ENCODE data around the gene HEXB. TPM values are rescaled to one million over a fixed set of nuclear protein-coding genes. Genes with fewer than 3 reads are reported as not detected.

The HEXB gene
- total RNA-seq (2014; rRNA removed; shearing (Covaris generic)) = 290 and 372 TPM in 2 replicates

DNA sequence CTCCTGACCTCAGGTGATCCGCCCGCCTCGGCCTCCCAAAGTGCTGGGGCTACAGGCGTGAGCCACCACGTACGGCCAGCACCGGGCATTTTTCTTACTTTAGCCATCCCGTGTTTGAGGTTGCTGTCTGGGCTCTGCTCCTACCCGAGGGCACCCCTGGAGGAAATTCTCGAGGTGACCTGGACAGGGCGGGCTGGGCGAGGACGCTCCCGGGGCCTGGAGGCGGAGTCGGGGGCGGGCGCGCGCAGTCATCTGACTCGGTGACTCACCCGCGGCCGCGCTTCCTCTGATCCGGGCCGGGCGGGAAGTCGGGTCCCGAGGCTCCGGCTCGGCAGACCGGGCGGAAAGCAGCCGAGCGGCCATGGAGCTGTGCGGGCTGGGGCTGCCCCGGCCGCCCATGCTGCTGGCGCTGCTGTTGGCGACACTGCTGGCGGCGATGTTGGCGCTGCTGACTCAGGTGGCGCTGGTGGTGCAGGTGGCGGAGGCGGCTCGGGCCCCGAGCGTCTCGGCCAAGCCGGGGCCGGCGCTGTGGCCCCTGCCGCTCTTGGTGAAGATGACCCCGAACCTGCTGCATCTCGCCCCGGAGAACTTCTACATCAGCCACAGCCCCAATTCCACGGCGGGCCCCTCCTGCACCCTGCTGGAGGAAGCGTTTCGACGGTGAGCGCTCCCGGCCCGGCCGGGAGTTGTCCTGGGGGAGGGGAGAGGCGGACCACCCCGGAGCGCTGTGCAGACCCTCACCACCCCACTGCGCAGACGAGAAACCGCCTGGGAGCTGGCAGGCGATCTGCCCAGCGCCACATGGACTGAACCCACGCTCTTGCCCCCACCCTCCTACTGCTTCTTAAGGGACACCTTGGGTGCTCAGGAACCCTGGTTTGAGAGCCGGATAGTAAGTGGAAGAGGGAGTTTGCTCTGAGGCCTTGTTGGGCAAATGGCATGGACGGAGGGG, at the start of gene HEXB:
TSS of gene HEXB (plus strand) at position 334 of the 952 bp plus-strand sequence. CDS start at position 362, 28 bp downstream.
- peak; percentile 87 for DNase-seq (ENCODE audit: low read depth)

DNA sequence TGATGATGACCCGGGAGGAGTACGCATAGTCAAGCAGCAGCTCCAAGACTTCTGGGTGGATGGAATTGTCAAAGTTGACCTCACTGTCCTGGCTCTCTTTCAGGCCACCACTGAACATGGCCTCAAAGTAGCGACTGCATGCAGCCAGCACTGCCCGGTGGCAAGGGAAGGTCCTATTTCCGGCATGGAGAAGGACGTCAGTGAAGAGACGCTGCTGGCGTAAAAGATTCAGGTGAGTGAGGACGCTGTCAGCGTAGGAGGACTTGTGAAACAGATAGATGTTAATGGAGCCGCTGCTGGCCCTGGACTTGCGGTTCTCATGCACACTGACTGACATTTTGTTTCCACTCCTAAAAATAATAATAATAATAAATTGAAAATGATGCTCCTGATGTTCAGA, 48.9 kb upstream of the HEXB start:
- DNase-seq (ENCODE audit: low read depth) = no peak

DNA sequence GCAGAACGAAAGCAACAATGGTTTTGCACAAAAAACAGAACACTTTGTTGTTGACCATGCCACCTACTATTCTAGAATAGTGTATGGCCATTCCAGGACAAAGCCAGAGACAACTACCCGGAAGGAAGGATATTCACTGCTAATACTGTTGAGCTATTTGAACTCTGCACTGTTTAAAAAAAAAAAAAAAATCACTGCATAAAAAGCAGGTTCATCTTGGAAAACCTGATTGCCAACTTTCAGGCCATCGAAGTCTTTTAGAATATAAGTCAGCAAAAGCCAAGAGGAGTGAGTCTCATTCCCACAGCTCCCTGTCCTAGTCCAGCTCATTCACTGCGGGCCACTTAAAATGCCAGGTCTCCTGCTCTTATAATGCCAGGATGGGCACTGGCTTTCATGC, 48.5 kb upstream of the HEXB start:
- DNase-seq (ENCODE audit: low read depth) = no peak

DNA sequence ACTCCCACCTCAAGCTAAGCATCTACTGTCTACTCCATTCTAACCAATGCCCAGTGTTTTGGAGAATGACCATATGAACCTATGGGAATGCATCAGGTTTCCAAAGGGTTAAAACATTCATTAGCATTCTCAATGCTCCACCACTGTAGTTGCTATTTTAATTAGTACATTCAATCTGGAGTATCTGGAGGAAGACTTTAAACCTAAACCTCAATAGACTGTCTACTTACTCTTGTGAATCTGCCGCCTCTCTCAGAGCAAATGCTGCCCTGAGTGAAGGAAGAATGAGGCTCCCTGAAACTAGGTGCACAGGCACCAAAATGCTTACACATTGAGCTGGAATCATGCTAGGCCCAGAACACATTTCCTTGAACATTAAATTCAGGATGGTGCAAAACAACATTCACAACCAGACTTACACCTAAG, 46.5 kb upstream of the HEXB start:
- DNase-seq (ENCODE audit: low read depth) = peak; percentile 35

DNA sequence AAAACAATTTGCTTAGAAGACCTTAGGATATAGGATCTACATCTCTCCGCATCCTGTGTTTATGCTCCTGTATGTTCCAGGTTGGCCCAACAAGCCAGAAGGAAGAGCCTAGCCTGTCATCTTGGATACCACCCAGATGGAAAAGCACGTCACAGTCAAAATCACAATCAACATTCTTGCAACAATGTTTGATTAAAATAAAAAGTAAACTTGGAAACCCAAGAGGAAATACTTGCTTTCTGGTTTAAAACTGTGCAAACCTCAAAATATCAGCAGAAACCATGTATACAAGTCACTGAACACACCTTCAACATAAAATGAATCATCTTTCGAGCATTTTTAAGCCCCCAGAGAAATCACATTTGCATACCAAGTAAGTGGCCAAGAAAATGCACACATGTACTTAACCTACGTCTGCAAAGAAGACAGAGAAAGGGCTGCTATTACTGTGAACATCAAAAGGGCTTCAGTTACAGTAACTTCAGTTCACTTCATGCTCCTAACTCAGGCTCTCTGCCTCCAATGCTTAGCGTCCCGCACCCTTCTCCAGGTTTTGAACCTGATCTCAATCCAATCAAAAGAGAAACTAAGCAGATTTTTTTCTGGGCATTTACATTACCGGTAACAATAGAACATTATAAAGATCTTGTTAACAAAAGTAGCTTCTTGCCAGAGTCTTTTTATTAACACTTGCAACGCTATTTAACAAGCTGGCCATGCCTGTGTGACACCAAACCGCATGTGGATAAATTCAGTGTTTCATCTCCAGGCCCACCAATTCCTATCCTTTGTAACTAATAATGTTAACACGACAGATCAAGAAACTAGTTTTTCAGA, 45.8 kb upstream of the HEXB start:
- DNase-seq (ENCODE audit: low read depth) = peak; percentile 73

DNA sequence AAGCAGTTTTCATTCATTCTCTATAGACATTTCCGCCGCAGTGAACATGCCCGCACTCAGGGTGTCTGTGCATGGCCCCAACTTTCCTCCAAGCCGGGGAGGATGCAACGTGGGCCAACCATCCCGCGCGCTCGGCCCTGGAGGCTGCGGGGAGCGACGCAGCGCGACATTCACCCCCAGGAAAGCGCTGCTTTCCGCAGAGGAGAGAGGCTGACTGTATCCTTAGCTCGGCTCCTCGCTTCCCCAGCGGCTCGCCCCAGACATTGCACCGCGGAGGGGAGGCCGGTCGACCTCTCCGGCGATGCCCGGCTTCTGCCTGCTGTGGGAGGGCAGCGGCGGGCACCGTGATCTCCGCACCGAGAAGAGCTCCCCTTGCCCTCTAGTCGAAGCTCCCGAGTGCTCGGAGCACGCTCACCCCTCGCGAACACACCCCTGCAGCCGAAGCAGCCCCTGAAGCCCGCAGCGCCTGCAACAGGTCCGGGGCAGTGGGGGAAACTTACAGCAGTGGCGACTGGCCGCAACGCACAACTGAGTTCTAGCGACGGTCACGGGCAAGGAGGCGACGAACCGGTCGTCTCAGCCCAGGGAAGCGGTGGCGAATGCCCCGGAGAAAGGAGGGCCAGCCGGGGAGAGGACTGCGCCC, 45.1 kb upstream of the HEXB start:
- peak; percentile 54 for DNase-seq (ENCODE audit: low read depth)

DNA sequence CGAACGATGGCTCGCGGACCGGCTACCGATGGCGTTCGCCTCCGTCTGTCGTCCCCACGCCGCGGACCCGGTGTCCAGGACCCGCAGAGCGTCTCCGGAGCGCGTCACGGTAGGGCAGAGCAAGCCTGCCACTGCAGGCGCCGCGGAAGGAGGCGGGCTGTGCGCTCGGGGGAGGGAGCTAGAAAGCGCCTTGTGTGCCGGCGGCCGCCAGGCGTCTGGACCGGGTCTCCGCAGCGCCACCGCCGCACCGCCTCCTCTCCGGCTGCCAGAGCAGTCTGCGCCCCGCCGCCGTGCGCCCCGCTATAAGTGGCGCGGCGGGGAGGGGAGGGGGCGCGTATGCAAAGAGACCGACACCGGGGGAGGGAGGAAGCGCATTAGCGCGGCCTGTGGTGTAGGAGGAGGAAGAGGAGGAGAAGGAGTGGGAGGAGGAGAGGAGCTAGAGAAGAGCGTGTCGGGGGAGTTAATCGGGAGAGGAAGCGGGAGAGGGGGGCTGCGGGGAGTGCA, 44.5 kb upstream of the HEXB start, which contains the start of gene ENC1:
TSS of gene ENC1 (minus strand) at position 279 of the 504 bp plus-strand sequence. CDS start 4,243 bp downstream, outside the sequence.
- DNase-seq (ENCODE audit: low read depth) = peak; percentile 89

DNA sequence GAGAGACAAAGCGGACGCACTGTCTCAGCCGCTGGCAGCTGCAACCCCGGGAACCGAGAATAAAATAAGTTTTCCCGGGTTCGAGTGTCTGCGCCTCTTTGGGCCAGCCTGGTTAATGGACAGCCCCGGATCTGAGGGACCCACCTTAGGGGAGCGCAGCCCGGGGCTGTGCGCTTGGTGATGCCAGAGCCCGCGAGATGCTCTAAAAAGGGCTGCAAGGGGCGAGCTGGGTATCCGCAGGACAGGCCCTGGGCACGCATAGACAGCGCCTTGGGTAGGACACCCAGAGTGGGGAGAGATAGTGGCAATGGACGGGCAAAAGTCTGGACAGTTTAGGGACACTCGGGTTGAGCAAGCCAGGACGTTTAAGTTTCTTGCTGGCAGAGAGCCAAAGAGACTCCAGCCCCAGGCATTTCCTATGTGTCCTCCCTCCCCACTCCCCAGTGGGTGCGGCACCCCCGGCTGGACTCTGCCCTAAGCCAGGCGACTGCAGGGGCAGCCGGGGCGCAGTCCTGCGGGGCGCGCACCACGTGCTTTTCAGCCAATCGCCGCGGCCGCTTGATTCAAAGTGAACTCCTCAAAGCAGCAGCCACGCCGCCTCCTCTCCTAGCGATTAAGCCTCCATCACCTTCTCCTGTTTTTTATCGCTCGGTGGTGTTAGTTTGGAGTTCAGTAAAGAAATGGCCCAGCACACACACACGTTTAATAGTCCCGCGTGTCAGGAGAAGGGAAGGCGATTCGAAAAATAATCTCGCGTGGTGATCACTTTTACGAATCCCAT, 43.9 kb upstream of the HEXB start:
- DNase-seq (ENCODE audit: low read depth) = peak; percentile 92

DNA sequence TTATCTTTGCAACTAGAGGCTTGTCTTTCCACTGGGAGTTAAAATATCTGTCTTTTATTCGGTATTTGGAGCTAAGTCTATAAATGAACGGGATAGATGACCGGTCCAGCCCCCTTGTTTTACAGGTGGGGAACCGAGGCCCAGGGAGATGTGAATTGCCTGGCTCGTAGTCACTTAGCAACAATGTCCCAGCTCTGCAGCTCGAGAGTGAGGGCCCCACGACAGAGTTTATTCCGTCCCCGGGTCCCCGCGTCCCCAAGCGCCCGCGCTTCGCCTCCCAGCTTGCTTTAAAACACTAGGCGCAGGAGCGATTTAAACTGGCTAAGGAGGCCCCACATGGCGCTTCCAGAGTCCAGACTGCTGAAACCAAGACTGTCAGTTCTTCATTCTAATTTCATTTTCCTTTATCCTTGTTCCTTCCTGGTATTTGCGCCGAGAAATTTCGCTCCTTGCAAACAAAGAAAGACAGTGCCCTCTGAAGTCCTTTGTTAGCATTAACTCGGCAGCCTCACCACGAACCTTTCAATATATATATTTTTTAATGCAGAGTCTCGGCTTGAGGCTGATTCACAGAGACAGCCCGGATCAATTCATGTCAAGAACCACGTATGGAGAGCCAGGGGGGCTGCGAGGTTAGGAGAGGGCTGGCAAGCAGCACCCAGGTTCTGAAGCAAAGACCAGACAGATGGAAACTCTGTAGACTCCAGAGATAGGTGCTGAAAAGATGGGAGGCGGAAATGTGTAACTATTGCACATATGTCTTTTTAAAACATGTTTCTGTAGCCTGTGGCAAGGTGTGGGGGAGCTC, 43.1 kb upstream of the HEXB start:
- peak; percentile 88 for DNase-seq (ENCODE audit: low read depth)

DNA sequence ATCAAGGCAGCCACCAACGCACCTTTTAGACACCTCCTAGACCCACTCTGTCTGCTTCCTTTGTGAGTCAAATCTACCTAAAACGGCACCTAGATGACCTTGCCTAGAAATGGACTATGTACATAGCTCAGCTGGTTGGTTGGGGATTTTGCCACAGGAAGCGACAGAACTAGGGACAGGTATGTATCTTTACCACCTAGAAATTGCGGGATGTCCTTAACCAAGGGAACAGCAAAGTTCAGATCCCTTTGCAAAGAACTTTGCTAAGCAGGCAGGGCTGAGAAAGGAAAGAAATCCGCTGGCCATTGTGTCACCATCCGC, 42.5 kb upstream of the HEXB start:
- DNase-seq (ENCODE audit: low read depth) = no peak

DNA sequence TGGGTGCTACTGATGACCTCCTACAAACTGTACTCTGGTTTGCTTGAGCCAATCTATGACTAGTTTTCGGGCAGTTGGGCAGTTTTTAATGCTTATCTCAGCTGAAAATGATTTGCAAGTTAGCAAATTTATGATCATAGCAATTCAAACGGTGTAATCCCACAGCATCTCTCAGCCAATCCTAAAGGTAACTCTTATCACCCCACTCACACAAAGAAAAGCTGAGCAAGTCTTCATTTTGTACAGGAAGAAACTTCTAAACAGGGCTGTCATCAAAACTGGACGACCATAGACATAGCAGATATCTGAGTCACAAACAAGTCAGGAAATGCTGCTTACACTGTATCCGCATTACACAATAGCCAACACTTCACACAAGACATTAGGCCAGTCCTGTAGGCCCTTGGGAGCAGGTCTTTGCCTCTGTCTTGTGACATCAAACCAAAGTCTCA, 41.9 kb upstream of the HEXB start:
- DNase-seq (ENCODE audit: low read depth) = peak; percentile 96

DNA sequence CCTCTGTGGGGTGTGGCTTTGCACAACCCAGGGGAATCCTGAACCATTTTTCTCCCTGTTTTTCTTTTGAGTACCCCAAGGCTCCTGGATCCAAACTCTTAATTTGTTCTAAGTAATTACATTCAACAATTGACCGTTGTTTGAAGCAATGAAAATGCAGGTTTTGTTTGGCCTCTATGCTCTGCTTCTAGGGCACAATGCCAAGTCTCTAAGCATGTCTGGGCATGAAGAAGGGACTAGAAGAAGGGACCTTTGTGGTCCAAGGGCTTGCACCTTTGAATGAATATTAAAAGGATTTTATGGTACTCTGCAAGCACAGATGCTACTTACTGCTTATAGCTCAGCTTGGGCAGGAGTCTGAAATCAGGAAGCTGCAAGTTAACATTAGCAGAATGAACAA, 37.9 kb upstream of the HEXB start:
- DNase-seq (ENCODE audit: low read depth) = no peak

DNA sequence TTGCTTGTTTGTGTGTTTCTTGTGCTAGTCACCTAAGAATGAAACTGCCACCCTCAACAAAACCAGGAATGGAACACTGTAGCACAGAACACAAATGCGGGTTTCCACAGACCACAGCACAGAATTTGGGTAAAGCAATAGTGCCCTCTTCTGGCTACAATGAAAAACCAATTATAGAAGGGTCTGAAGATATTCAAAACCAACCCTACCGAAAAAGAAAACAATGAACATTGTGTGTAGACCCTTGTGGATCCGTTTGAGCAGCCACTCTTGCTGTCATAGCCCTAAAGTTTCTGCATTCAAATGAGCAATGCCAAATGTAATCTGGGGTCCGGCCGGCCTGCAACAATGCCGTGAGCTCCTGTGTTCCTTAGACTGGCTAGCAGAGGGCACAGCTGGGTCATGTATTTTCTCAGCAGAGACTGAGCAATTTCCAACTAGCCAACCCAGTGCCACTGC, 36.2 kb upstream of the HEXB start:
- peak; percentile 66 for DNase-seq (ENCODE audit: low read depth)

DNA sequence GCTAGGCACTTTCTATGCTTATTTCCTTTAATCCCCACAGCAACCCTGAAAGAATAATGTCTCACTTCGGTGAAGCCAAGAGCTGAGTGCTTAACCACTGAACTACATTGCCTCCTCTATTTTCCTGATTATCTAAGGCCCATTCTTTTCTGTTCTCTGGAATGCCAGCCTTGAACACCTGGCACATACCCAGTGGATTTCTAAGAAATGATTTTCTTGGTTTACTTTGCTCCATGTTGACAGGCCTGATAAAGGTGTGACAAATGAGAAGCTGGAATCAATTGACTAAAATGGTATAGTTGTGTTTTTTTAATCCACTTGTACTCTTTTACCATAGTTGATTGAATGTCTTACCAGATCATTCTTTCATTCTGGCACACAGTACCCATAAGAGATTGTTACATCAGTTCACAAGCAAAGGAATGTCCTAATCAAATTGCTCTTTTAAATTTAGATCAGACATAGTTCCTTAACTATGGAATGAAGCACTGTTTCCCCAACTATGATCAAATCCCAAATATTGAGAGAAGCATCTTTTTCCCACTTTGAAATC, 35.5 kb upstream of the HEXB start:
- no peak for DNase-seq (ENCODE audit: low read depth)

DNA sequence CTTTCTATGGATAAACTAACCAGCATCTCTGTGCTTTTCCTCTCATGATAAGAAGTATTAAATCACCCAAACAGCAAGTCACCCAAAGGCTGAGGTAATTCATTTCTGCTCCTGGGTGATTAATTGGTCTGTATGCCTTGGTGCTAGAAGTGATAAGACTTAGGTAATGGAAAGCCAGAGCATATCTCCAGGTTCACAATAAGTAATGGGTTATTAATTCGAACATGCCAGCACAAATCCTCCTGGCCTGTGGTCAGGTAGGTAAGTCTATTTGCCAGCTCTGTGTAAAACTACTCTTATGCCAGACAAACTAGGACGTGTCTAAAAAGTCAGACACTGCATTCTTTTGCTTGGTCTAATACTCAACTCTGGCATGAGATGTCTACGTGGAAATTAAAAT, 33.3 kb upstream of the HEXB start:
- no peak for DNase-seq (ENCODE audit: low read depth)

DNA sequence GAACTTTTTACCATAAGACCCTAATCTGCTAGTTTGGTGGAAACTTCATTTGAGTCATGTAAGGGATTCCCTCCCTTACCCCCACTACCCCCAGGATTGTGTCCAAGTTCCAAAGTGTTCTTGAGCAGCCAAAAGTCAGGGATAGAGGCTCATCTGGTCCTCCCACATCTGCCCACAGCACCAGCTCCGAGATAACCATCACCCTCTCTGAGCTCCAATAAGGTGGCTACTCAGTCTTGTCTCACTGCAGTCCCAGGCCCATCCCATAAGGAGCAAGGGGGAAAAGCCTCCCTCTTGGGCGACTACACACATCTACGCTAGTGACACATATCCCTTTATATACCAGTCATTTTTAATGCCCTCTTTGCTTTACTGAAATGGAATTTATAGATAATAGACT, 32.5 kb upstream of the HEXB start:
- DNase-seq (ENCODE audit: low read depth) = no peak

DNA sequence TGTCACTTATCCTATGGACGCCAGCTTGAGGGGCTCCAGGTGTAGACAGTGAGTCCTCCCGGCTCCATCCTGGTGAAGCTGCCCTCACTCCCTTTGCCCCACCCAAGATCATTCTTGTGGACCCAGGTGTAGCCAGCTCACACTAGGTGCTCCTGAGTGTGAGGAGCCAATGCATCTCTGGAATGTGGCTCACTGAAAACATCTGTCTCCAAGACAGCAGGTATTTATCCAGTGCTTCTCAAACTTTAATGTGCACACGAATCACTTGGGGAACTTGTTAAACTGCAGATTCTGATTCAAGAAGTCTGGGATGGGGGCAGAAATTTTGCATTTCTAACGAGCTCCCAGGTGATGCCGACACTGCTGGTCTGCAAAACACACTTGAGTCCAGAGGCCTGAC, 31.0 kb upstream of the HEXB start:
- DNase-seq (ENCODE audit: low read depth) = no peak

DNA sequence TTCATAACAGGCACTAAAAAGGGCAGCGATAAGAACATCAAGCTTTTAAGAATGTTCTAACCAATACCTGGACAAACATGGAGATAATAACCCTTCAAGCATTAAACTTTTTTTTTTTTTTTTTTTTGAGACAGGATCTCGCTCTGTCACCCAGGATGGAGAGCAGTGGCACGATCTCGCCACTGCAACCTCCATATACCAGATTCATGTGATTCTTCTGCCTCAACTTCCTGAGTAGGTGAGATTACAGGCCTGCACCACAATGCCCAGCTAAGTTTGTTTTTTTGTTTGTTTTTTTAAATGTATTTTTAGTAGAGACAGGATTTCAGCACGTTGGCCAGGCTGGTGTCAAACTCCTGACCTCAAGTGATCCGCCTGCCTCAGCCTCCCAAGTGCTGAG, 29.8 kb upstream of the HEXB start:
- no peak for DNase-seq (ENCODE audit: low read depth)

DNA sequence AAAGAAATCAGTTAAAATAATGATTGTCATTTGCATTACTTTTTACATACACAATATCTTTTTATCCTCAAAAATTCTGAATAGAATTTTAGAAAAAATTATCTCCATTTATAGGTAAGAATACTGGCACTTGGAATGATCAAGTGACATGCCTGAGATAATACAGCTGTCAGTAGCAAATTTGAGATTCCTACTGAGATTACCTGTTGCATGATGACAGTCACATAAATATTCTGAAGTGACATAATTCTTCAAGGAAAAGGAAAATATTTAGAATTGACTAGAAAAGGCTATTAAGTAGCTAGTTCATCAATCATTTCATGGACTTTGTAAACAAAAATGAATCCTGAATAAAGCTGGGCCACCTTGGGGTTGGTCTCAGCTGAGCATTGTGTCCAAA, 29.3 kb upstream of the HEXB start:
- DNase-seq (ENCODE audit: low read depth) = no peak

DNA sequence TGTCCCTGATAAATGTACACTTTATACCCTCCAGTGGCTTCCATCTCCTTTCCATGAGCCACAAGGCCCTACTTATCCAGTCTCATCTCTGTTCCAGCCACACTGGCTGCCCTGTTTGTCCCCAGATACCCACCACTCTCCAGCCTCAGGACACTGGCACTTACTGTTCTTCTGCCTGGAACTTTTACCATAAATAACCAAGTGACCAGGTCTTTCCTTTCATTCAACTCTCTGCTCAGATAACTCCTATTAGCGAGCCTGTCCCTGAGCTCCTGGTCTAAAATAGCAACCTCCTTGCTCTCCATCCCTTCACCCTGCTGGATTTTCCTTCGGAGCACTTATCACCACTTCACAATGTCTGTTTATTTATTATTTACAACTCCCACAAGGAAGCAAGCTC, 27.9 kb upstream of the HEXB start:
- no peak for DNase-seq (ENCODE audit: low read depth)
